HepG2 (cell line): ENCODE measurements around the gene FKBP8. TPM values are rescaled to one million over a fixed set of nuclear protein-coding genes. Genes with fewer than 3 reads are reported as not detected.

ENCODE experiments used
- ATAC-seq: fragments of 200-7000 bp; cut with Tn5 transposase; 3 replicates; pipeline ENCODE4 v1.9.1; 2020; ENCODE audit warnings: mild to moderate bottlenecking, moderate library complexity
- BruUV-seq: library from RNA; stranded (reverse); fragments of 400-500 nt; replicated peaks from 2 replicates; lab custom pipeline; 2021; lab: Mats Ljungman, UMichigan
- CTCF ChIA-PET: fragments of 300-600 bp; formaldehyde crosslinking; extraction: SDS; loops from one replicate; lab custom pipeline; 2021; ENCODE audit warnings: low total read pairs, inconsistent platforms, low intra/inter-chr PET ratio; lab: Yijun Ruan, JAX
- POLR2A ChIA-PET: fragments of 350-600 bp; sonication (Branson Sonifier 250); formaldehyde crosslinking; loops from one replicate; lab custom pipeline; 2020; ENCODE audit warnings: antibody characterized with exemption, inconsistent platforms; lab: Yijun Ruan, JAX
- DNase-seq: peaks from one replicate; pipeline ENCODE4 v3.0.0-alpha.2; 2015; ENCODE audit warnings: low spot score
- FAIRE-seq: peaks from 3 replicates; lab custom pipeline; 2011; peaks lifted over from hg19 to GRCh38; lab: Jason Lieb, UNC
- H2AFZ ChIP-seq: one replicate; pipeline ENCODE4 v1.6.1; 2011; ENCODE audit warnings: low read length, inconsistent platforms
- H3K27ac ChIP-seq: fragments of 300-600 bp; 3 replicates; pipeline ENCODE4 v1.8.0; 2011; ENCODE audit warnings: mixed run types, mild to moderate bottlenecking, mixed read lengths, low read length, inconsistent platforms; ENCODE audit not compliant: insufficient read depth; ENCODE audit errors: extremely low read length
- H3K27me3 ChIP-seq, 2 experiments: fragments of 200-600 bp in 1 of 2; 2 replicates in 1 of 2; 3 replicates in 1 of 2; pipeline versions ENCODE4 v1.6.0 to v1.8.0; 2011; ENCODE audit warnings: low read length in 2 of 2, mild to moderate bottlenecking in 2 of 2, moderate library complexity in 2 of 2, inconsistent platforms in 1 of 2; ENCODE audit not compliant: insufficient read depth in 2 of 2, control insufficient read depth in 1 of 2
- H3K36me3 ChIP-seq, 2 experiments: fragments of 200-600 bp in 1 of 2; replicated peaks in 1 of 2; 2 replicates in 1 of 2; 3 replicates in 1 of 2; pipeline versions ENCODE4 v1.5.1 to v1.8.0; 2011; ENCODE audit warnings: low read length in 2 of 2, inconsistent platforms in 1 of 2; ENCODE audit not compliant: insufficient read depth in 2 of 2, control insufficient read depth in 1 of 2
- H3K4me1 ChIP-seq: 2 replicates; pipeline ENCODE4 v1.5.1; 2012; ENCODE audit warnings: low read length, inconsistent platforms; ENCODE audit not compliant: insufficient read depth
- H3K4me2 ChIP-seq: 2 replicates; pipeline ENCODE4 v1.6.0; 2011; ENCODE audit warnings: low read depth, low read length, inconsistent platforms
- H3K4me3 ChIP-seq, 3 experiments: fragments of 200-600 bp in 1 of 3; sonication (generic), shearing (Covaris generic) in 1 of 3; replicated peaks in 1 of 3; 2 replicates each; pipeline ENCODE4 v1.5.1; 2011 to 2016; ENCODE audit warnings: low read length in 3 of 3, inconsistent platforms in 2 of 3, low read depth in 2 of 3, mild to moderate bottlenecking in 2 of 3, control low read depth in 1 of 3, mixed read lengths in 1 of 3; ENCODE audit not compliant: insufficient read depth in 1 of 3
- H3K79me2 ChIP-seq: one replicate; pipeline ENCODE4 v1.6.1; 2011; ENCODE audit warnings: low read length, inconsistent platforms; ENCODE audit not compliant: insufficient read depth
- H3K9ac ChIP-seq: 2 replicates; pipeline ENCODE4 v1.6.0; 2011; ENCODE audit warnings: mild to moderate bottlenecking, low read depth, low read length, inconsistent platforms; ENCODE audit not compliant: insufficient read depth
- H3K9me3 ChIP-seq: 2 replicates; pipeline ENCODE4 v1.5.1; 2012; ENCODE audit warnings: mild to moderate bottlenecking, low read length
- H4K20me1 ChIP-seq: 2 replicates; pipeline ENCODE4 v1.6.0; 2011; ENCODE audit warnings: inconsistent platforms, mild to moderate bottlenecking, low read length, moderate library complexity; ENCODE audit not compliant: insufficient read depth
- AGO2 ChIP-seq: fragments of 200-400 bp; formaldehyde crosslinking; optimal IDR thresholded peaks from 2 replicates; pipeline ENCODE3; 2017; ENCODE audit warnings: mild to moderate bottlenecking, low read depth, low read length, moderate library complexity
- ATF3 ChIP-seq: sonication (generic); formaldehyde crosslinking; IDR thresholded peaks from 2 replicates; pipeline ENCODE4 v1.4.0; 2020; ENCODE audit warnings: missing genetic modification reagents
- HNRNPH1 ChIP-seq: fragments of 200-400 bp; formaldehyde crosslinking; optimal IDR thresholded peaks from 2 replicates; pipeline ENCODE3; 2017; ENCODE audit warnings: mild to moderate bottlenecking, low read depth, low read length
- NFE2L1 ChIP-seq: sonication (generic); formaldehyde crosslinking; IDR thresholded peaks from 2 replicates; pipeline ENCODE4 v1.4.0; 2020; ENCODE audit warnings: missing genetic modification reagents, mild to moderate bottlenecking, borderline replicate concordance
- RBFOX2 ChIP-seq: fragments of 200-400 bp; formaldehyde crosslinking; IDR thresholded peaks from 2 replicates; pipeline ENCODE4 v1.6.1; 2017; ENCODE audit warnings: low read depth, mild to moderate bottlenecking, low read length
- YY1 ChIP-seq: IDR thresholded peaks from 2 replicates; pipeline ENCODE4 v1.6.1; 2011; ENCODE audit warnings: low read length, low read depth, moderate library complexity, mild to moderate bottlenecking; ENCODE audit not compliant: insufficient read depth, insufficient replicate concordance
- ZBTB34 ChIP-seq: sonication (generic); formaldehyde crosslinking; IDR thresholded peaks from 2 replicates; pipeline ENCODE4 v1.8.0; 2022; ENCODE audit warnings: mild to moderate bottlenecking, missing genetic modification reagents
- ZFP37 ChIP-seq: sonication (generic); formaldehyde crosslinking; IDR thresholded peaks from 2 replicates; pipeline ENCODE4 v1.4.0; 2020; ENCODE audit warnings: missing genetic modification reagents, borderline replicate concordance
- ZMAT5 ChIP-seq: sonication (generic); formaldehyde crosslinking; IDR thresholded peaks from 2 replicates; pipeline ENCODE4 v1.5.0; 2020; ENCODE audit warnings: mild to moderate bottlenecking, low read depth, missing genetic modification reagents, borderline replicate concordance
- ZNF136 ChIP-seq: sonication (generic); formaldehyde crosslinking; IDR thresholded peaks from 2 replicates; pipeline ENCODE4 v1.8.1; 2022; ENCODE audit warnings: low read depth, mild to moderate bottlenecking, moderate library complexity, missing genetic modification reagents
- ZSCAN5A ChIP-seq: sonication (generic); formaldehyde crosslinking; IDR thresholded peaks from 2 replicates; pipeline ENCODE4 v1.8.0; 2022; ENCODE audit warnings: mild to moderate bottlenecking, missing genetic modification reagents, borderline replicate concordance
- WGBS: methylation state at CpG from one replicate; pipeline ENCODE4 v1.1.6; 2017; ENCODE audit warnings: low lambda C conversion rate; 5-methylcytosine and 5-hydroxymethylcytosine counted together
- in situ Hi-C: cut with HindIII; loops from 2 replicates; pipeline ENCODE4 v1.10.0; 2017; ENCODE audit warnings: low pct_unique_long_range_greater_than_20kb; ENCODE audit not compliant: extremely low pct_ligation_motif_present
- intact Hi-C: fragments of 100-400 bp; cut with micrococcal nuclease; formaldehyde crosslinking; loops from one replicate; pipeline ENCODE4 v1.10.0; 2022; ENCODE audit not compliant: unreplicated experiment
- polyA plus RNA-seq, 8 experiments: library from polyadenylated mRNA; depleted of rRNA in 3 of 8; stranded (reverse) in 7 of 8; unstranded in 1 of 8; fragments of >200 nt; fragmentation: Illumina TruSeq in 4 of 8; extraction: Trizol in 4 of 8; gene quantifications; 2 replicates each; pipeline versions ENCODE4 v1.2.1 to v1.2.3, GENCODE V29; 2011 to 2016; ENCODE audit warnings: low read depth in 4 of 8, missing spikeins in 1 of 8, mixed read lengths in 1 of 8; ENCODE audit not compliant: insufficient read depth in 1 of 8
- total RNA-seq, 5 experiments: library from RNA; depleted of rRNA; stranded (reverse); fragments of >200 nt; fragmentation: Illumina TruSeq; extraction: Trizol; gene quantifications; 2 replicates each; pipeline ENCODE4 v1.2.3, GENCODE V29; 2016; ENCODE audit warnings: low read depth in 1 of 5

FKBP8 gene
- total and polyA plus RNA-seq, 2 of the 13 experiments (the other 11 are each of a cell fraction or from before 2014, with no cell fraction given) = 81.7 to 93.9 TPM

GRCh38 chr19:18574691-18575291 lies 31.4 kb upstream of the FKBP8 start:
- no peak overlapping the region for H3K27ac ChIP-seq
- H3K4me2 ChIP-seq = no peak overlapping the region
- in situ Hi-C loops (no loop called here), intact Hi-C loops (loop anchor here (5.0 kb wide), 1 partner anchor 97 kb away; no protein-coding TSS in a partner anchor)
- FAIRE-seq (no peak), DNase-seq (no peak), ATAC-seq (no peak)
- H3K79me2 ChIP-seq = peaks cover 21% of the 10 kb centered on the region
- CTCF ChIA-PET = no interaction called here
- H4K20me1 ChIP-seq = peaks cover 10% of the 10 kb centered on the region
- H2AFZ ChIP-seq = no peak overlapping the region
- no TSS peak for BruUV-seq
- H3K9ac ChIP-seq = no peak overlapping the region
- peaks cover 16 to 23% of the 10 kb centered on the region in 2 experiments; a peak in 4 of 5 replicates for H3K36me3 ChIP-seq
- POLR2A ChIA-PET = no interaction called here
- no peaks in the 10 kb centered on the region for H3K9me3 ChIP-seq
- no peaks in the 10 kb centered on the region; a peak in 1 of 5 replicates for H3K27me3 ChIP-seq
- TF ChIP-seq NFE2L1 (CRISPR knock-in tag) (no peak), HNRNPH1 (no peak), RBFOX2 (0 out of 2 replicates have a peak, but pooled peaks have one; percentile 35), AGO2 (peak; percentile 66)
- no peak overlapping the region for H3K4me3 ChIP-seq
- 97% methylated on average over 10 of the region's 18 CpGs for WGBS
- peaks cover 20% of the 10 kb centered on the region for H3K4me1 ChIP-seq

GRCh38 chr19:18571564-18572344 lies 28.4 kb upstream of the FKBP8 start, which contains the start of gene UBA52:
Gene UBA52 (plus strand): TSS chr19:18571857. CDS start chr19:18573301, 1,444 bp downstream.
- H3K4me3 ChIP-seq = peak within 1 kb of the TSS; percentile 75 to 90 (median 85)
- POLR2A ChIA-PET = interaction anchor here (0.7 to 4.4 kb wide), 27 partner anchors 9 to 279 kb away, joined by 3 to 74 read pairs (median 4); partner anchors contain the start of genes ELL, KXD1 and REX1BD
- TF ChIP-seq YY1 = peak; percentile 100
- peak; percentile 39; the same call in 1 of the 2 replicates for TF ChIP-seq ZFP37 (CRISPR knock-in tag)
- TF ChIP-seq ZSCAN5A (CRISPR knock-in tag) = 0 out of 2 replicates have a peak, but pooled peaks have one; percentile 45
- TF ChIP-seq ZBTB34 = 0 out of 2 replicates have a peak, but pooled peaks have one; percentile 47
- no peak for TF ChIP-seq ZNF136 (CRISPR knock-in tag)
- peak; percentile 9; the same call in 1 of the 2 replicates for TF ChIP-seq ATF3
- no peak for TF ChIP-seq ZMAT5

More at GRCh38 chr19:18571564-18572344, 28.4 kb upstream of the FKBP8 start, which contains the start of gene UBA52:
- CTCF ChIA-PET = no interaction called here
- Histone ChIP-seq H3K27me3 (no peaks in the 10 kb centered on the region; a peak in 1 of 5 replicates), H4K20me1 (peaks cover 10% of the 10 kb centered on the region), H3K9ac (peak within 1 kb of the TSS; percentile 96), H3K36me3 (peaks cover 24 to 48% of the 10 kb centered on the region in 2 experiments; a peak in 4 of 5 replicates), H3K9me3 (no peaks in the 10 kb centered on the region), H2AFZ (no peak within 1 kb of the TSS), H3K4me2 (peak within 1 kb of the TSS; percentile 100), H3K79me2 (peaks cover 21% of the 10 kb centered on the region), H3K27ac (peak within 1 kb of the TSS; percentile 75), H3K4me1 (peaks cover 20% of the 10 kb centered on the region)
- intact Hi-C loops = loop anchor here (5.0 kb wide), 1 partner anchor 94 kb away; no protein-coding TSS in a partner anchor
- ATAC-seq (peak; percentile 95), FAIRE-seq (peak; percentile 68), DNase-seq (peak; percentile 93)
- WGBS = 0% methylated on average over 7 of the region's 75 CpGs
- no TSS peak for BruUV-seq
- in situ Hi-C loops = no loop called here
